Gastroesophageal sphincter (tissue), 3 donors: ENCODE results near the gene DIAPH3.

Experiments used
- POLR2AphosphoS5 ChIP-seq: sonication (generic); formaldehyde crosslinking; IDR thresholded peaks from one replicate; pipeline ENCODE4 v1.6.1; 2017; ENCODE audit warnings: antibody characterized with exemption
- TF ChIP-seq, protein P1 (sequence below), 4 experiments: fragments of 200-600 bp in 2 of 4; fragments of 450-650 bp in 2 of 4; sonication (generic) in 1 of 4; IDR thresholded peaks; one replicate each; pipeline ENCODE4 v1.5.1; 2017 to 2019; ENCODE audit warnings: antibody characterized with exemption in 4 of 4, mild to moderate bottlenecking in 2 of 4, moderate library complexity in 2 of 4

DNA sequence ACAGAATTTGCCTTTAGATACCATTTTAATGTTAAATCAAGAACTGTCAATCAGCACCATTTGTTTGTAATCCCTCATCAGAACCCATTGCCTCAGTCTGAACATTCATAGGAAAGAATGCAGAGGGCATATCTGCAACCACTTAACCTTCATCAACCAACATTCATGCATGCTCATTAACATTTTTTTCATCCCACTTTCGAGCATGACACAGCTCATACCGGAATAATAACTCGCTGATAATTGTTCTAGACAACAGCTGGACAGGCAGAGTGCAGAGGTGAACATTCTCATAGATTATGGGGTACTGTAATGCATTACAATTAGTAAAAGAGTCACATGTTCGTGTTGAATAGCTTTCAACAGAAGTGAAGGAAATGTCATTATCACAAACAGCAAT is 216.8 kb downstream of the DIAPH3 start:
- TF ChIP-seq, protein P1, sequence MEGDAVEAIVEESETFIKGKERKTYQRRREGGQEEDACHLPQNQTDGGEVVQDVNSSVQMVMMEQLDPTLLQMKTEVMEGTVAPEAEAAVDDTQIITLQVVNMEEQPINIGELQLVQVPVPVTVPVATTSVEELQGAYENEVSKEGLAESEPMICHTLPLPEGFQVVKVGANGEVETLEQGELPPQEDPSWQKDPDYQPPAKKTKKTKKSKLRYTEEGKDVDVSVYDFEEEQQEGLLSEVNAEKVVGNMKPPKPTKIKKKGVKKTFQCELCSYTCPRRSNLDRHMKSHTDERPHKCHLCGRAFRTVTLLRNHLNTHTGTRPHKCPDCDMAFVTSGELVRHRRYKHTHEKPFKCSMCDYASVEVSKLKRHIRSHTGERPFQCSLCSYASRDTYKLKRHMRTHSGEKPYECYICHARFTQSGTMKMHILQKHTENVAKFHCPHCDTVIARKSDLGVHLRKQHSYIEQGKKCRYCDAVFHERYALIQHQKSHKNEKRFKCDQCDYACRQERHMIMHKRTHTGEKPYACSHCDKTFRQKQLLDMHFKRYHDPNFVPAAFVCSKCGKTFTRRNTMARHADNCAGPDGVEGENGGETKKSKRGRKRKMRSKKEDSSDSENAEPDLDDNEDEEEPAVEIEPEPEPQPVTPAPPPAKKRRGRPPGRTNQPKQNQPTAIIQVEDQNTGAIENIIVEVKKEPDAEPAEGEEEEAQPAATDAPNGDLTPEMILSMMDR (IDR thresholded peaks at IDR 0.05) = no peak
- no peak for TF ChIP-seq POLR2AphosphoS5
